Right lobe of liver (tissue), 6 donors: ENCODE data around the gene ZCCHC7. TPM values are rescaled to one million over a fixed set of nuclear protein-coding genes. Genes with fewer than 3 reads are reported as not detected.

Source experiments
- ATAC-seq, 4 donors: fragments of 200-7000 bp; cut with Tn5 transposase; one replicate each; pipeline ENCODE4 v1.9.1; 2020; ENCODE audit warnings: mild to moderate bottlenecking in 4 of 4, moderate library complexity in 4 of 4
- DNase-seq, 3 donors: peaks; one replicate each; pipeline ENCODE4 v3.0.0-alpha.2; 2020
- H3K27ac ChIP-seq, 3 donors: fragments of 200-600 bp; one replicate each; pipeline ENCODE4 v1.8.0; 2022
- H3K27me3 ChIP-seq, 2 donors: fragments of 200-600 bp; one replicate each; pipeline ENCODE4 v1.8.0; 2022
- H3K36me3 ChIP-seq, 4 donors: fragments of 200-600 bp; sonication (generic) in 1 of 4; one replicate each; pipeline versions ENCODE4 v1.5.1 to v1.8.0; 2017 to 2022; ENCODE audit warnings: control low read depth in 1 of 4
- H3K4me1 ChIP-seq, 4 donors: fragments of 200-600 bp; sonication (generic) in 1 of 4; one replicate each; pipeline versions ENCODE4 v1.5.1 to v1.8.0; 2017 to 2022; ENCODE audit warnings: control low read depth in 1 of 4
- H3K4me3 ChIP-seq, 3 donors: fragments of 200-600 bp; one replicate each; pipeline ENCODE4 v1.8.0; 2022
- H3K9me3 ChIP-seq, 4 donors: fragments of 200-600 bp; sonication (generic) in 1 of 4; one replicate each; pipeline versions ENCODE4 v1.5.1 to v1.8.0; 2017 to 2022; ENCODE audit warnings: control low read depth in 1 of 4
- POLR2A ChIP-seq: fragments of 450-650 bp; IDR thresholded peaks from one replicate; pipeline ENCODE4 v1.6.1; 2017; ENCODE audit warnings: antibody characterized with exemption, mild to moderate bottlenecking
- WGBS: methylation state at CpG from one replicate; pipeline ENCODE4 v1.1.6; 2018; ENCODE audit warnings: low coverage, low lambda C conversion rate; ENCODE audit not compliant: insufficient coverage; ENCODE audit errors: missing lambda C conversion rate; 5-methylcytosine and 5-hydroxymethylcytosine counted together
- intact Hi-C, 2 donors: fragments of 100-400 bp; cut with DNase I; formaldehyde crosslinking; loops; one replicate each; pipeline versions ENCODE4 v1.11.2 to v1.14.1; 2022
- total RNA-seq, 6 experiments: library from RNA; depleted of rRNA in 2 of 6; stranded (reverse); fragments of >200 nt in 2 of 6; fragmentation: NEBNext Ultra II Directional in 3 of 6; extraction: Animal tissue kit (Norgen Biotek cat#: 25700) in 3 of 6; gene quantifications; one replicate each; pipeline versions ENCODE4 v1.1.0 to v1.2.4, GENCODE V29; 2016 to 2023
- TF ChIP-seq, protein P1 (sequence below), 4 donors: fragments of 200-600 bp in 3 of 4; fragments of 450-650 bp in 1 of 4; IDR thresholded peaks; one replicate each; pipeline versions ENCODE4 v1.5.1 to v1.8.0; 2016 to 2022; ENCODE audit warnings: antibody characterized with exemption in 4 of 4, mild to moderate bottlenecking in 2 of 4
- donor health status: DM: no; HTN: yes; CAD: no.
- donor health status: DM: no; HTN: no; CAD: no.
- donor health status: DM: no; HTN: no; CAD: no.
- donor health status: DM: no; HTN: yes; CAD: no.
- donor health status: DM: no; HTN: yes; CAD: no.

The ZCCHC7 gene
- total RNA-seq, 6 experiments from 2014 or later: 5.9 to 10.0 (median 7.2) TPM

GRCh38 chr9:37221489-37222106 is 101.2 kb downstream of the ZCCHC7 start:
- Histone ChIP-seq H3K4me3 (no peak overlapping the region), H3K9me3 (no peaks in the 10 kb centered on the region), H3K4me1 (no peaks in the 10 kb centered on the region), H3K27ac (no peak overlapping the region), H3K27me3 (no peaks in the 10 kb centered on the region), H3K36me3 (no peaks in the 10 kb centered on the region)
- ATAC-seq (no peak), DNase-seq (no peak)
- intact Hi-C loops: no loop called here
- no peak for TF ChIP-seq POLR2A
- TF ChIP-seq, protein P1, sequence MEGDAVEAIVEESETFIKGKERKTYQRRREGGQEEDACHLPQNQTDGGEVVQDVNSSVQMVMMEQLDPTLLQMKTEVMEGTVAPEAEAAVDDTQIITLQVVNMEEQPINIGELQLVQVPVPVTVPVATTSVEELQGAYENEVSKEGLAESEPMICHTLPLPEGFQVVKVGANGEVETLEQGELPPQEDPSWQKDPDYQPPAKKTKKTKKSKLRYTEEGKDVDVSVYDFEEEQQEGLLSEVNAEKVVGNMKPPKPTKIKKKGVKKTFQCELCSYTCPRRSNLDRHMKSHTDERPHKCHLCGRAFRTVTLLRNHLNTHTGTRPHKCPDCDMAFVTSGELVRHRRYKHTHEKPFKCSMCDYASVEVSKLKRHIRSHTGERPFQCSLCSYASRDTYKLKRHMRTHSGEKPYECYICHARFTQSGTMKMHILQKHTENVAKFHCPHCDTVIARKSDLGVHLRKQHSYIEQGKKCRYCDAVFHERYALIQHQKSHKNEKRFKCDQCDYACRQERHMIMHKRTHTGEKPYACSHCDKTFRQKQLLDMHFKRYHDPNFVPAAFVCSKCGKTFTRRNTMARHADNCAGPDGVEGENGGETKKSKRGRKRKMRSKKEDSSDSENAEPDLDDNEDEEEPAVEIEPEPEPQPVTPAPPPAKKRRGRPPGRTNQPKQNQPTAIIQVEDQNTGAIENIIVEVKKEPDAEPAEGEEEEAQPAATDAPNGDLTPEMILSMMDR (IDR thresholded peaks at IDR 0.05): no peak
- 100% methylated on average over 1 of the region's 1 CpG for WGBS

- ATAC-seq (no peak), DNase-seq (no peak)
- Histone ChIP-seq H3K4me1 (no peaks in the 10 kb centered on the region), H3K9me3 (no peaks in the 10 kb centered on the region), H3K27ac (no peak overlapping the region), H3K4me3 (no peak overlapping the region), H3K27me3 (no peaks in the 10 kb centered on the region), H3K36me3 (no peaks in the 10 kb centered on the region)
- WGBS: 100% methylated on average over 1 of the region's 1 CpG
- TF ChIP-seq, protein P1 (IDR thresholded peaks at IDR 0.05): no peak
- no peak for TF ChIP-seq POLR2A
- intact Hi-C loops: no loop called here
Observed at GRCh38 chr9:37229455-37229854, 109.1 kb downstream of the ZCCHC7 start.

DNA sequence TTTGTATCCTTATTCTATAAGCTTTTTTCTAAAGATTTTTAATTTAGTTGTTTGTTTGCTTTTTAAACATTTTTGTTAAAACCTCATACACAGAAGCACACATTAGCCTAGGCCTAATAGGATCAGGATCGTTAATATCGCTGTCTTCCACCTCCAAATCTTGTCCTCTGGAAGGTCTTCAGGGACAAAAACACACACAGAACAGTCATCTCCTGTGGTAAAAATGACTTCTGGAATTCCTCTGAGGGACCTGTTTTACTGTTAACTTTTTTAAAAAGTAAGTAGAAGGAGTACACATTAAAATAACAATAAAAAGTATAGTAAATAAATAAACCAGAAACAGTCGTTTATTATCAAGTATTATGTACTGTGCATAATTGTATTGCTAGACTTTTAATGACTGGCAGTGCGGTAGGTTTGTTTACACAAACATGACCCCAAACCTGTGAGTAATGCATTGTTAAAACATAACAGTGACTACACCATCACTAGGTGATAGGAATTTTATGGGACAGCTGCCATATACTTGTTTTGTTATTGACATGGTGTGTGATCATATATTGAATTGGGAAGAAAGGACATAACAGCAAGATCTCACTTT is 109.6 kb downstream of the ZCCHC7 start:
- WGBS: 82% methylated on average over 4 of the region's 4 CpGs
- intact Hi-C loops: no loop called here

GRCh38 chr9:37236822-37237221 is 116.4 kb downstream of the ZCCHC7 start:
- no peak for ATAC-seq
- intact Hi-C loops: no loop called here
- no peak for DNase-seq
- Histone ChIP-seq H3K9me3 (no peaks in the 10 kb centered on the region), H3K4me3 (no peak overlapping the region), H3K36me3 (no peaks in the 10 kb centered on the region), H3K27me3 (no peaks in the 10 kb centered on the region), H3K27ac (no peak overlapping the region), H3K4me1 (no peaks in the 10 kb centered on the region)
- 79% methylated on average over 2 of the region's 2 CpGs for WGBS
- TF ChIP-seq POLR2A: no peak
- TF ChIP-seq, protein P1 (IDR thresholded peaks at IDR 0.05): no peak

More for the DNA sequence above, 109.6 kb downstream of the ZCCHC7 start:
- Histone ChIP-seq H3K9me3 (no peaks in the 10 kb centered on the region), H3K27me3 (no peaks in the 10 kb centered on the region), H3K4me1 (no peaks in the 10 kb centered on the region), H3K4me3 (no peak overlapping the region), H3K27ac (no peak overlapping the region), H3K36me3 (no peaks in the 10 kb centered on the region)
- TF ChIP-seq, protein P1 (IDR thresholded peaks at IDR 0.05): no peak
- no peak for TF ChIP-seq POLR2A
- ATAC-seq (peak in 1 of 4 donors; percentile 71), DNase-seq (no peak)
